Measurements from ENCODE around the gene POLK.

GRCh38 chr5:75640826-75641225 is 129.1 kb downstream of the POLK start:
- TF ChIP-seq, protein P1, sequence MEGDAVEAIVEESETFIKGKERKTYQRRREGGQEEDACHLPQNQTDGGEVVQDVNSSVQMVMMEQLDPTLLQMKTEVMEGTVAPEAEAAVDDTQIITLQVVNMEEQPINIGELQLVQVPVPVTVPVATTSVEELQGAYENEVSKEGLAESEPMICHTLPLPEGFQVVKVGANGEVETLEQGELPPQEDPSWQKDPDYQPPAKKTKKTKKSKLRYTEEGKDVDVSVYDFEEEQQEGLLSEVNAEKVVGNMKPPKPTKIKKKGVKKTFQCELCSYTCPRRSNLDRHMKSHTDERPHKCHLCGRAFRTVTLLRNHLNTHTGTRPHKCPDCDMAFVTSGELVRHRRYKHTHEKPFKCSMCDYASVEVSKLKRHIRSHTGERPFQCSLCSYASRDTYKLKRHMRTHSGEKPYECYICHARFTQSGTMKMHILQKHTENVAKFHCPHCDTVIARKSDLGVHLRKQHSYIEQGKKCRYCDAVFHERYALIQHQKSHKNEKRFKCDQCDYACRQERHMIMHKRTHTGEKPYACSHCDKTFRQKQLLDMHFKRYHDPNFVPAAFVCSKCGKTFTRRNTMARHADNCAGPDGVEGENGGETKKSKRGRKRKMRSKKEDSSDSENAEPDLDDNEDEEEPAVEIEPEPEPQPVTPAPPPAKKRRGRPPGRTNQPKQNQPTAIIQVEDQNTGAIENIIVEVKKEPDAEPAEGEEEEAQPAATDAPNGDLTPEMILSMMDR (IDR thresholded peaks at IDR 0.05), result no peak
- no peak for TF ChIP-seq POLR2A (IDR thresholded peaks at IDR 0.05)
